K562 (cell line): Measurements from ENCODE around the gene FES. TPM values are rescaled to one million over a fixed set of nuclear protein-coding genes. Genes with fewer than 3 reads are reported as not detected.

Experiments used
- CREBBP ChIP-seq: IDR thresholded peaks from one replicate; pipeline ENCODE4 v1.6.1; 2012; ENCODE audit warnings: low read depth, mild to moderate bottlenecking, control low read depth, inconsistent platforms, low read length
- GTF2A2 ChIP-seq: IDR thresholded peaks from 2 replicates; pipeline ENCODE4 v1.6.1; 2016; ENCODE audit warnings: mild to moderate bottlenecking, missing genetic modification characterization, missing compliant biosample characterization
- HSF4 ChIP-seq: fragments of 250-450 bp; sonication (Bioruptor Pico); IDR thresholded peaks from 2 replicates; pipeline ENCODE4 v2.1.2; 2022; ENCODE audit warnings: mild to moderate bottlenecking, moderate library complexity, borderline replicate concordance
- MAFK ChIP-seq: IDR thresholded peaks from 2 replicates; pipeline ENCODE4 v1.6.1; 2011; ENCODE audit warnings: low read length, improper control_type of control experiment
- MTA1 ChIP-seq: fragments of 450-650 bp; IDR thresholded peaks from 2 replicates; pipeline ENCODE4 v1.6.1; 2017; ENCODE audit warnings: borderline replicate concordance
- POLR2AphosphoS2 ChIP-seq: IDR thresholded peaks from 2 replicates; pipeline ENCODE4 v1.6.1; 2012; ENCODE audit warnings: low read length, improper control_type of control experiment
- SAFB ChIP-seq: fragments of 200-400 bp; formaldehyde crosslinking; IDR thresholded peaks from 2 replicates; pipeline ENCODE4 v1.6.1; 2017; ENCODE audit warnings: low read depth, low read length, borderline replicate concordance
- TFAM ChIP-seq: fragments of 250-450 bp; sonication (Bioruptor Pico); conservative IDR thresholded peaks from 2 replicates; pipeline ENCODE4 v1.5.0; 2021; ENCODE audit warnings: mild to moderate bottlenecking, moderate library complexity
- WHSC1 ChIP-seq: IDR thresholded peaks from one replicate; pipeline ENCODE4 v1.6.1; 2012; ENCODE audit warnings: low read length, control low read depth, inconsistent platforms
- ZSCAN32 ChIP-seq: fragments of 450-650 bp; formaldehyde crosslinking; IDR thresholded peaks from 2 replicates; pipeline ENCODE4 v1.4.0; 2020; ENCODE audit warnings: mild to moderate bottlenecking, moderate library complexity
- polyA plus RNA-seq, 8 experiments: library from polyadenylated mRNA; depleted of rRNA in 4 of 8; stranded (reverse) in 5 of 8; unstranded in 3 of 8; fragments of >200 nt; fragmentation: Nextera tagmentation in 2 of 8; fragmentation: Illumina TruSeq in 1 of 8; extraction: Ambion mirVana in 2 of 8; extraction: Trizol in 1 of 8; gene quantifications; 2 replicates each; pipeline versions ENCODE4 v1.2.1 to v1.2.3, GENCODE V29; 2011 to 2014; ENCODE audit warnings: inconsistent platforms in 1 of 8, missing spikeins in 1 of 8
- total RNA-seq, 7 experiments: library from RNA; depleted of rRNA in 6 of 7; stranded (reverse); fragments of >200 nt in 6 of 7; fragmentation: Illumina TruSeq in 2 of 7; extraction: Trizol in 2 of 7; gene quantifications; 2 replicates each; pipeline versions ENCODE4 v1.2.1 to v1.2.3, GENCODE V29; 2011 to 2021; ENCODE audit warnings: low replicate concordance in 1 of 7
- TF ChIP-seq, protein P1 (sequence below): conservative IDR thresholded peaks from 2 replicates; pipeline ENCODE4 v1.6.1; 2011; ENCODE audit warnings: low read depth, mild to moderate bottlenecking, low read length; ENCODE audit not compliant: control insufficient read depth
- TF ChIP-seq, protein P2 (sequence below): sonication (generic); formaldehyde crosslinking; IDR thresholded peaks from 2 replicates; pipeline ENCODE4 v1.8.0; 2022; ENCODE audit warnings: mild to moderate bottlenecking, missing genetic modification reagents, borderline replicate concordance
- TF ChIP-seq, protein P3 (sequence below): fragments of 450-650 bp; IDR thresholded peaks from 2 replicates; pipeline ENCODE4 v1.6.1; 2016; ENCODE audit warnings: low read depth
- TF ChIP-seq, protein P4 (sequence below): fragments of 250-450 bp; sonication (Bioruptor Pico); IDR thresholded peaks from 2 replicates; pipeline ENCODE4 v1.4.0; 2020

FES gene
- total and polyA plus RNA-seq, 9 of the 15 experiments (the other 6 are each of a cell fraction or from before 2014, with no cell fraction given), result 0.38 to 2.6 (median 0.82) TPM

DNA sequence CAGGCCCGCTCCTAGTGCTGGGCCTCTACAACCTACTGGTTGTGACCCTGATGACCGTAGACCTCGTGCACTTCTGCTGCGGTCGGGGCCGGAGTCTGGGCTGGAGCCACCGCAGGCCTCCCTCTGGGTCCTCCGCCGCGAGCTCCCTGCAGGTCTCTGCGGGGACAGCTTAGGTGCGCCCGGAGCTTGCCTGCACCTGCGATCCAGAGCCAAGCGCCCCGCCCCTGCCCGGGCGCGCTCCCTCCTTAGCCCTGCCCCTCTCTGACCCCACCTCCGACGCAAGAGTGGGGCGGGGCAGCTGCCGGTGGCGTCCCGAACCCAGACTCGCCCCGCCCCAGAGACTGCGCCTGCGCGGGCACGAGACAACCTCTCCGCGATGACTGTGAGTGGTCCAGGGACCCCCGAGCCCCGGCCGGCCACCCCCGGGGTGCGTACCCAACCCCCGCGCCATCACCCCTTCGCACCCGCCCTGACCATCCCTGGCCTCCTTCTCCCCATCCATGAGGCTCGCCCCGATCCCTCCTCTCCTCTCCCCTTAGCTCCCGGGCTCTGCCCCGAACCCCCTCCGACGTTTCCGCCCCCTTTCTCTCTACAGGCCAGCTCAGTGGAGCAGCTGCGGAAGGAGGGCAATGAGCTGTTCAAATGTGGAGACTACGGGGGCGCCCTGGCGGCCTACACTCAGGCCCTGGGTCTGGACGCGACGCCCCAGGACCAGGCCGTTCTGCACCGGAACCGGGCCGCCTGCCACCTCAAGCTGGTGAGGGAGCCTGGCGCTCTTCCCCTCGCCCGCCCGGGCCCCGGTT, 50.8 kb downstream of the FES start, which contains the start of gene UNC45A (continued):
- TF ChIP-seq, protein P1, sequence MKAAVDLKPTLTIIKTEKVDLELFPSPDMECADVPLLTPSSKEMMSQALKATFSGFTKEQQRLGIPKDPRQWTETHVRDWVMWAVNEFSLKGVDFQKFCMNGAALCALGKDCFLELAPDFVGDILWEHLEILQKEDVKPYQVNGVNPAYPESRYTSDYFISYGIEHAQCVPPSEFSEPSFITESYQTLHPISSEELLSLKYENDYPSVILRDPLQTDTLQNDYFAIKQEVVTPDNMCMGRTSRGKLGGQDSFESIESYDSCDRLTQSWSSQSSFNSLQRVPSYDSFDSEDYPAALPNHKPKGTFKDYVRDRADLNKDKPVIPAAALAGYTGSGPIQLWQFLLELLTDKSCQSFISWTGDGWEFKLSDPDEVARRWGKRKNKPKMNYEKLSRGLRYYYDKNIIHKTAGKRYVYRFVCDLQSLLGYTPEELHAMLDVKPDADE, result no peak; the same call in 1 of the 2 replicates
- TF ChIP-seq ZSCAN32 (CRISPR knock-in tag), result no peak
- TF ChIP-seq HSF4, result no peak
- no peak for TF ChIP-seq MAFK
- TF ChIP-seq SAFB, result no peak
- TF ChIP-seq, protein P2, sequence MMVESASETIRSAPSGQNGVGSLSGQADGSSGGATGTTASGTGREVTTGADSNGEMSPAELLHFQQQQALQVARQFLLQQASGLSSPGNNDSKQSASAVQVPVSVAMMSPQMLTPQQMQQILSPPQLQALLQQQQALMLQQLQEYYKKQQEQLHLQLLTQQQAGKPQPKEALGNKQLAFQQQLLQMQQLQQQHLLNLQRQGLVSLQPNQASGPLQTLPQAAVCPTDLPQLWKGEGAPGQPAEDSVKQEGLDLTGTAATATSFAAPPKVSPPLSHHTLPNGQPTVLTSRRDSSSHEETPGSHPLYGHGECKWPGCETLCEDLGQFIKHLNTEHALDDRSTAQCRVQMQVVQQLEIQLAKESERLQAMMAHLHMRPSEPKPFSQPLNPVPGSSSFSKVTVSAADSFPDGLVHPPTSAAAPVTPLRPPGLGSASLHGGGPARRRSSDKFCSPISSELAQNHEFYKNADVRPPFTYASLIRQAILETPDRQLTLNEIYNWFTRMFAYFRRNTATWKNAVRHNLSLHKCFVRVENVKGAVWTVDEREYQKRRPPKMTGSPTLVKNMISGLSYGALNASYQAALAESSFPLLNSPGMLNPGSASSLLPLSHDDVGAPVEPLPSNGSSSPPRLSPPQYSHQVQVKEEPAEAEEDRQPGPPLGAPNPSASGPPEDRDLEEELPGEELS (CRISPR knock-in tag), result no peak
- TF ChIP-seq, protein P3, sequence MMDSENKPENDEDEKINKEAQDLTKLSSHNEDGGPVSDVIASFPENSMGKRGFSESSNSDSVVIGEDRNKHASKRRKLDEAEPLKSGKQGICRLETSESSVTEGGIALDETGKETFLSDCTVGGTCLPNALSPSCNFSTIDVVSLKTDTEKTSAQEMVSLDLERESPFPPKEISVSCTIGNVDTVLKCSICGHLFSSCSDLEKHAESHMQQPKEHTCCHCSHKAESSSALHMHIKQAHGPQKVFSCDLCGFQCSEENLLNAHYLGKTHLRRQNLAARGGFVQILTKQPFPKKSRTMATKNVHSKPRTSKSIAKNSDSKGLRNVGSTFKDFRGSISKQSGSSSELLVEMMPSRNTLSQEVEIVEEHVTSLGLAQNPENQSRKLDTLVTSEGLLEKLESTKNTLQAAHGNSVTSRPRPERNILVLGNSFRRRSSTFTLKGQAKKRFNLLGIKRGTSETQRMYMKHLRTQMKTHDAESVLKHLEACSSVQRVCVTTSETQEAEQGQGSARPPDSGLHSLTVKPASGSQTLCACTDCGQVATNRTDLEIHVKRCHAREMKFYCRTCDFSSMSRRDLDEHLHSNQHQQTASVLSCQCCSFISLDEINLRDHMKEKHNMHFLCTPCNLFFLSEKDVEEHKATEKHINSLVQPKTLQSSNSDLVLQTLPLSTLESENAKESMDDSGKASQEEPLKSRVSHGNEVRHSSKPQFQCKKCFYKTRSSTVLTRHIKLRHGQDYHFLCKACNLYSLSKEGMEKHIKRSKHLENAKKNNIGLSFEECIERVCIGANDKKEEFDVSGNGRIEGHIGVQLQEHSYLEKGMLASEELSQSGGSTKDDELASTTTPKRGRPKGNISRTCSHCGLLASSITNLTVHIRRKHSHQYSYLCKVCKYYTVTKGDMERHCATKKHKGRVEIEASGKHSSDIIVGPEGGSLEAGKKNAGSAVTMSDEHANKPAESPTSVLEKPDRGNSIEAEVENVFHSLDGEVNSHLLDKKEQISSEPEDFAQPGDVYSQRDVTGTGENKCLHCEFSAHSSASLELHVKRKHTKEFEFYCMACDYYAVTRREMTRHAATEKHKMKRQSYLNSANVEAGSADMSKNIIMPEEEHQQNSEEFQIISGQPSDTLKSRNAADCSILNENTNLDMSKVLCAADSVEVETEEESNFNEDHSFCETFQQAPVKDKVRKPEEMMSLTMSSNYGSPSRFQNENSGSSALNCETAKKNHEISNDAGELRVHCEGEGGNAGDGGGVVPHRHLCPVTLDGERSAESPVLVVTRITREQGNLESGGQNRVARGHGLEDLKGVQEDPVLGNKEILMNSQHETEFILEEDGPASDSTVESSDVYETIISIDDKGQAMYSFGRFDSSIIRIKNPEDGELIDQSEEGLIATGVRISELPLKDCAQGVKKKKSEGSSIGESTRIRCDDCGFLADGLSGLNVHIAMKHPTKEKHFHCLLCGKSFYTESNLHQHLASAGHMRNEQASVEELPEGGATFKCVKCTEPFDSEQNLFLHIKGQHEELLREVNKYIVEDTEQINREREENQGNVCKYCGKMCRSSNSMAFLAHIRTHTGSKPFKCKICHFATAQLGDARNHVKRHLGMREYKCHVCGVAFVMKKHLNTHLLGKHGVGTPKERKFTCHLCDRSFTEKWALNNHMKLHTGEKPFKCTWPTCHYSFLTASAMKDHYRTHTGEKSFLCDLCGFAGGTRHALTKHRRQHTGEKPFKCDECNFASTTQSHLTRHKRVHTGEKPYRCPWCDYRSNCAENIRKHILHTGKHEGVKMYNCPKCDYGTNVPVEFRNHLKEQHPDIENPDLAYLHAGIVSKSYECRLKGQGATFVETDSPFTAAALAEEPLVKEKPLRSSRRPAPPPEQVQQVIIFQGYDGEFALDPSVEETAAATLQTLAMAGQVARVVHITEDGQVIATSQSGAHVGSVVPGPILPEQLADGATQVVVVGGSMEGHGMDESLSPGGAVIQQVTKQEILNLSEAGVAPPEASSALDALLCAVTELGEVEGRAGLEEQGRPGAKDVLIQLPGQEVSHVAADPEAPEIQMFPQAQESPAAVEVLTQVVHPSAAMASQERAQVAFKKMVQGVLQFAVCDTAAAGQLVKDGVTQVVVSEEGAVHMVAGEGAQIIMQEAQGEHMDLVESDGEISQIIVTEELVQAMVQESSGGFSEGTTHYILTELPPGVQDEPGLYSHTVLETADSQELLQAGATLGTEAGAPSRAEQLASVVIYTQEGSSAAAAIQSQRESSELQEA, result no peak
- no peak for TF ChIP-seq MTA1
- TF ChIP-seq, protein P4, sequence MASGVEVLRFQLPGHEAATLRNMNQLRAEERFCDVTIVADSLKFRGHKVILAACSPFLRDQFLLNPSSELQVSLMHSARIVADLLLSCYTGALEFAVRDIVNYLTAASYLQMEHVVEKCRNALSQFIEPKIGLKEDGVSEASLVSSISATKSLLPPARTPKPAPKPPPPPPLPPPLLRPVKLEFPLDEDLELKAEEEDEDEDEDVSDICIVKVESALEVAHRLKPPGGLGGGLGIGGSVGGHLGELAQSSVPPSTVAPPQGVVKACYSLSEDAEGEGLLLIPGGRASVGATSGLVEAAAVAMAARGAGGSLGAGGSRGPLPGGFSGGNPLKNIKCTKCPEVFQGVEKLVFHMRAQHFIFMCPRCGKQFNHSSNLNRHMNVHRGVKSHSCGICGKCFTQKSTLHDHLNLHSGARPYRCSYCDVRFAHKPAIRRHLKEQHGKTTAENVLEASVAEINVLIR (CRISPR knock-in tag), result no peak
- no peak for TF ChIP-seq GTF2A2 (tag)
- TF ChIP-seq POLR2AphosphoS2, result no peak
- TF ChIP-seq TFAM (CRISPR knock-in tag), result no peak
- TF ChIP-seq WHSC1, result no peak
- no peak for TF ChIP-seq CREBBP
